Esophagus muscularis mucosa (tissue), 4 donors: ENCODE data around the gene SHC2.

Experiments used
- EP300 ChIP-seq: sonication (generic); formaldehyde crosslinking; IDR thresholded peaks from one replicate; pipeline ENCODE4 v1.6.1; 2017; ENCODE audit warnings: antibody characterized with exemption
- POLR2A ChIP-seq: fragments of 450-650 bp; IDR thresholded peaks from one replicate; pipeline ENCODE4 v1.6.1; 2017; ENCODE audit warnings: antibody characterized with exemption, moderate library complexity, mild to moderate bottlenecking, low read depth
- POLR2AphosphoS5 ChIP-seq, 2 donors: sonication (generic); formaldehyde crosslinking; IDR thresholded peaks; one replicate each; pipeline ENCODE4 v1.6.1; 2017; ENCODE audit warnings: antibody characterized with exemption in 2 of 2
- TF ChIP-seq, protein P1 (sequence below), 3 experiments: fragments of 200-600 bp in 2 of 3; fragments of 450-650 bp in 1 of 3; sonication (generic) in 2 of 3; IDR thresholded peaks; one replicate each; pipeline ENCODE4 v1.5.1; 2017 to 2019; ENCODE audit warnings: antibody characterized with exemption in 3 of 3, mild to moderate bottlenecking in 2 of 3, moderate library complexity in 1 of 3

DNA sequence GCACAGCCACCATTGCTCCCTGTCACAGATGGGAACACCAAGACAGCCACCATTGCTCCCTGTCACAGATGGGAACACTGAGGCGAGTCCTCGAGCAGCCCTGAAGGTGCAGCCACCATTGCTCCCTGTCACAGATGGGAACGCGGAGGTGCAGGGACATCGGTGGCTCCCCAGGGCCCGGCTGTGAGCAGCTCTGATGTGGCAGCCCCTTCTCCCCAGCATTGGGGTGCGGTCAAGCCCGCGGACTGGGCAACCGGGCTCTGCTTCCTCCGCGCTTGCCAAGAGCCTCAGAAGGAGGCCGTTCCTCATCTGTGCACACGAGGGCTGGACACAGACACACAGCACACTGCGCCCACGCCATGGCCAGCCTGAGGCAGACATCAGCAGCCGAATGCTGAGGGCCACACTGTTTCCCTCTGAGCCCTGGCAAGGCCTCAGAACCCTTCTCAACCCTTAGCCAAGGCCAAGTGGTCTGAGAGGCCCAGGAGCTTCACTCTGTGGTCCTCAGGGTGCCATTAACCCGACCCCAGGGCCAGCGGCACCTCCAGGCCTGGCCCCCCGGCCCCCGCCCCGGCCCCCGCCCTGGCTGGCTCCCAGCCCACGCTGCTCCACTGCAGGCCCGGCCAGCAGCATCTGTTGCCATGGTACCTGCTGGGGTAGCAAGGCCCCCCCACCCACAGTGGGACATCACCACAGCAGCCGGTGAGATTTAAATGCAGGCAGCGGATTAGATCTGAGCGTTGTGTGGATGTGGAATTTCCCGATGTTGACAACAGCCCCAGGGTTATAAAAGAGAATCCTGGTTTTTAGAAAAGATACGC, 70.2 kb downstream of the SHC2 start:
- TF ChIP-seq, protein P1, sequence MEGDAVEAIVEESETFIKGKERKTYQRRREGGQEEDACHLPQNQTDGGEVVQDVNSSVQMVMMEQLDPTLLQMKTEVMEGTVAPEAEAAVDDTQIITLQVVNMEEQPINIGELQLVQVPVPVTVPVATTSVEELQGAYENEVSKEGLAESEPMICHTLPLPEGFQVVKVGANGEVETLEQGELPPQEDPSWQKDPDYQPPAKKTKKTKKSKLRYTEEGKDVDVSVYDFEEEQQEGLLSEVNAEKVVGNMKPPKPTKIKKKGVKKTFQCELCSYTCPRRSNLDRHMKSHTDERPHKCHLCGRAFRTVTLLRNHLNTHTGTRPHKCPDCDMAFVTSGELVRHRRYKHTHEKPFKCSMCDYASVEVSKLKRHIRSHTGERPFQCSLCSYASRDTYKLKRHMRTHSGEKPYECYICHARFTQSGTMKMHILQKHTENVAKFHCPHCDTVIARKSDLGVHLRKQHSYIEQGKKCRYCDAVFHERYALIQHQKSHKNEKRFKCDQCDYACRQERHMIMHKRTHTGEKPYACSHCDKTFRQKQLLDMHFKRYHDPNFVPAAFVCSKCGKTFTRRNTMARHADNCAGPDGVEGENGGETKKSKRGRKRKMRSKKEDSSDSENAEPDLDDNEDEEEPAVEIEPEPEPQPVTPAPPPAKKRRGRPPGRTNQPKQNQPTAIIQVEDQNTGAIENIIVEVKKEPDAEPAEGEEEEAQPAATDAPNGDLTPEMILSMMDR (IDR thresholded peaks at IDR 0.05) = no peak
- TF ChIP-seq POLR2A (no peak), POLR2AphosphoS5 (IDR thresholded peaks at IDR 0.05) (no peak), EP300 (no peak)
